HepG2 (cell line): Measurements from ENCODE around the gene MORN5. TPM values are rescaled to one million over a fixed set of nuclear protein-coding genes. Genes with fewer than 3 reads are reported as not detected.

Source experiments
- IRX3 ChIP-seq: sonication (generic); formaldehyde crosslinking; IDR thresholded peaks from 2 replicates; pipeline ENCODE4 v1.8.1; 2023; ENCODE audit warnings: mild to moderate bottlenecking, low read depth, missing genetic modification reagents, borderline replicate concordance
- MBNL3 ChIP-seq: fragments of 250-450 bp; sonication (Bioruptor Pico); conservative IDR thresholded peaks from 2 replicates; pipeline ENCODE4 v1.8.0; 2022; ENCODE audit warnings: mild to moderate bottlenecking, inconsistent platforms
- NFRKB ChIP-seq: fragments of 450-650 bp; IDR thresholded peaks from 2 replicates; pipeline ENCODE4 v1.6.1; 2017
- NR1H2 ChIP-seq: sonication (generic); formaldehyde crosslinking; IDR thresholded peaks from 2 replicates; pipeline ENCODE4 v1.8.1; 2022; ENCODE audit warnings: low read depth, missing genetic modification reagents, borderline replicate concordance
- SP140L ChIP-seq: sonication (generic); formaldehyde crosslinking; IDR thresholded peaks from 2 replicates; pipeline ENCODE4 v1.4.0; 2020; ENCODE audit warnings: missing genetic modification reagents, borderline replicate concordance
- XBP1 ChIP-seq: sonication (generic); formaldehyde crosslinking; IDR thresholded peaks from 2 replicates; pipeline ENCODE4 v1.5.0; 2020; ENCODE audit warnings: missing genetic modification reagents
- ZNF280D ChIP-seq: sonication (generic); formaldehyde crosslinking; IDR thresholded peaks from 2 replicates; pipeline ENCODE4 v1.5.1; 2020; ENCODE audit warnings: mild to moderate bottlenecking, missing genetic modification reagents
- ZNF335 ChIP-seq: sonication (generic); formaldehyde crosslinking; IDR thresholded peaks from 2 replicates; pipeline ENCODE4 v1.4.0; 2020; ENCODE audit warnings: missing genetic modification reagents
- ZNF503 ChIP-seq: sonication (generic); formaldehyde crosslinking; IDR thresholded peaks from 2 replicates; pipeline ENCODE4 v1.4.0; 2020; ENCODE audit warnings: missing genetic modification reagents
- ZNF552 ChIP-seq: sonication (generic); formaldehyde crosslinking; IDR thresholded peaks from 2 replicates; pipeline ENCODE4 v1.9.0; 2022; ENCODE audit warnings: missing genetic modification reagents, mild to moderate bottlenecking, borderline replicate concordance
- ZNF558 ChIP-seq: sonication (generic); formaldehyde crosslinking; IDR thresholded peaks from 2 replicates; pipeline ENCODE4 v1.9.0; 2022; ENCODE audit warnings: mild to moderate bottlenecking, missing genetic modification reagents, borderline replicate concordance
- ZNF569 ChIP-seq: sonication (generic); formaldehyde crosslinking; IDR thresholded peaks from 2 replicates; pipeline ENCODE4 v1.5.0; 2020; ENCODE audit warnings: mild to moderate bottlenecking, missing genetic modification reagents, moderate library complexity, borderline replicate concordance
- ZNF7 ChIP-seq: IDR thresholded peaks from 2 replicates; pipeline ENCODE4 v1.6.1; 2016; ENCODE audit warnings: missing biosample characterization, missing genetic modification reagents
- ZNF879 ChIP-seq: sonication (generic); formaldehyde crosslinking; IDR thresholded peaks from 2 replicates; pipeline ENCODE4 v1.8.1; 2023; ENCODE audit warnings: missing genetic modification reagents
- polyA plus RNA-seq, 8 experiments: library from polyadenylated mRNA; depleted of rRNA in 3 of 8; stranded (reverse) in 7 of 8; unstranded in 1 of 8; fragments of >200 nt; fragmentation: Illumina TruSeq in 4 of 8; extraction: Trizol in 4 of 8; gene quantifications; 2 replicates each; pipeline versions ENCODE4 v1.2.1 to v1.2.3, GENCODE V29; 2011 to 2016; ENCODE audit warnings: low read depth in 4 of 8, missing spikeins in 1 of 8, mixed read lengths in 1 of 8; ENCODE audit not compliant: insufficient read depth in 1 of 8
- total RNA-seq, 5 experiments: library from RNA; depleted of rRNA; stranded (reverse); fragments of >200 nt; fragmentation: Illumina TruSeq; extraction: Trizol; gene quantifications; 2 replicates each; pipeline ENCODE4 v1.2.3, GENCODE V29; 2016; ENCODE audit warnings: low read depth in 1 of 5
- TF ChIP-seq, protein P1 (sequence below): sonication (generic); formaldehyde crosslinking; IDR thresholded peaks from 2 replicates; pipeline ENCODE4 v1.4.0; 2020; ENCODE audit warnings: missing genetic modification reagents, mild to moderate bottlenecking, borderline replicate concordance
- TF ChIP-seq, protein P2 (sequence below): sonication (generic); formaldehyde crosslinking; IDR thresholded peaks from 2 replicates; pipeline ENCODE4 v1.4.0; 2020; ENCODE audit warnings: missing genetic modification reagents, borderline replicate concordance
- TF ChIP-seq, protein P3 (sequence below): sonication (generic); IDR thresholded peaks from 2 replicates; pipeline ENCODE4 v1.6.1; 2016; ENCODE audit warnings: low read depth, borderline replicate concordance

MORN5 gene
- total and polyA plus RNA-seq, 2 of the 13 experiments (the other 11 are each of a cell fraction or from before 2014, with no cell fraction given), result not detected

GRCh38 chr9:122213589-122214413, 54.1 kb downstream of the MORN5 start (continued):
- TF ChIP-seq ZNF569 (CRISPR knock-in tag) (no peak), ZNF558 (CRISPR knock-in tag) (no peak; the same call in 1 of the 2 replicates), XBP1 (no peak; the same call in 1 of the 2 replicates), ZNF503 (CRISPR knock-in tag) (no peak), ZNF7 (no peak), NFRKB (no peak), MBNL3 (no peak), ZNF335 (CRISPR knock-in tag) (no peak), SP140L (CRISPR knock-in tag) (no peak), ZNF552 (CRISPR knock-in tag) (peak; percentile 65; the same call in 1 of the 2 replicates), ZNF280D (no peak), IRX3 (CRISPR knock-in tag) (0 out of 2 replicates have a peak, but pooled peaks have one; percentile 53), NR1H2 (CRISPR knock-in tag) (no peak), ZNF879 (CRISPR knock-in tag) (no peak)
- TF ChIP-seq, protein P1, sequence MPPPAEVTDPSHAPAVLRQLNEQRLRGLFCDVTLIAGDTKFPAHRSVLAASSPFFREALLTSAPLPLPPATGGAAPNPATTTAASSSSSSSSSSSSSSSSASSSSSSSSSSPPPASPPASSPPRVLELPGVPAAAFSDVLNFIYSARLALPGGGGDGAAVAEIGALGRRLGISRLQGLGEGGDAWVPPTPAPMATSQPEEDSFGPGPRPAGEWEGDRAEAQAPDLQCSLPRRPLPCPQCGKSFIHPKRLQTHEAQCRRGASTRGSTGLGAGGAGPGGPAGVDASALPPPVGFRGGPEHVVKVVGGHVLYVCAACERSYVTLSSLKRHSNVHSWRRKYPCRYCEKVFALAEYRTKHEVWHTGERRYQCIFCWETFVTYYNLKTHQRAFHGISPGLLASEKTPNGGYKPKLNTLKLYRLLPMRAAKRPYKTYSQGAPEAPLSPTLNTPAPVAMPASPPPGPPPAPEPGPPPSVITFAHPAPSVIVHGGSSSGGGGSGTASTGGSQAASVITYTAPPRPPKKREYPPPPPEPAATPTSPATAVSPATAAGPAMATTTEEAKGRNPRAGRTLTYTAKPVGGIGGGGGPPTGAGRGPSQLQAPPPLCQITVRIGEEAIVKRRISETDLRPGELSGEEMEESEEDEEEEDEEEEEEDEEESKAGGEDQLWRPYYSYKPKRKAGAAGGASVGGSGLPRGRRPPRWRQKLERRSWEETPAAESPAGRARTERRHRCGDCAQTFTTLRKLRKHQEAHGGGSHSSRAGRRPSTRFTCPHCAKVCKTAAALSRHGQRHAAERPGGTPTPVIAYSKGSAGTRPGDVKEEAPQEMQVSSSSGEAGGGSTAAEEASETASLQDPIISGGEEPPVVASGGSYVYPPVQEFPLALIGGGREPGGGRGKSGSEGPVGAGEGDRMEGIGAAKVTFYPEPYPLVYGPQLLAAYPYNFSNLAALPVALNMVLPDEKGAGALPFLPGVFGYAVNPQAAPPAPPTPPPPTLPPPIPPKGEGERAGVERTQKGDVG (CRISPR knock-in tag), result peak; percentile 17; the same call in 1 of the 2 replicates
- TF ChIP-seq, protein P2, sequence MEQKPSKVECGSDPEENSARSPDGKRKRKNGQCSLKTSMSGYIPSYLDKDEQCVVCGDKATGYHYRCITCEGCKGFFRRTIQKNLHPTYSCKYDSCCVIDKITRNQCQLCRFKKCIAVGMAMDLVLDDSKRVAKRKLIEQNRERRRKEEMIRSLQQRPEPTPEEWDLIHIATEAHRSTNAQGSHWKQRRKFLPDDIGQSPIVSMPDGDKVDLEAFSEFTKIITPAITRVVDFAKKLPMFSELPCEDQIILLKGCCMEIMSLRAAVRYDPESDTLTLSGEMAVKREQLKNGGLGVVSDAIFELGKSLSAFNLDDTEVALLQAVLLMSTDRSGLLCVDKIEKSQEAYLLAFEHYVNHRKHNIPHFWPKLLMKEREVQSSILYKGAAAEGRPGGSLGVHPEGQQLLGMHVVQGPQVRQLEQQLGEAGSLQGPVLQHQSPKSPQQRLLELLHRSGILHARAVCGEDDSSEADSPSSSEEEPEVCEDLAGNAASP (CRISPR knock-in tag), result no peak; the same call in 1 of the 2 replicates
- TF ChIP-seq, protein P3, sequence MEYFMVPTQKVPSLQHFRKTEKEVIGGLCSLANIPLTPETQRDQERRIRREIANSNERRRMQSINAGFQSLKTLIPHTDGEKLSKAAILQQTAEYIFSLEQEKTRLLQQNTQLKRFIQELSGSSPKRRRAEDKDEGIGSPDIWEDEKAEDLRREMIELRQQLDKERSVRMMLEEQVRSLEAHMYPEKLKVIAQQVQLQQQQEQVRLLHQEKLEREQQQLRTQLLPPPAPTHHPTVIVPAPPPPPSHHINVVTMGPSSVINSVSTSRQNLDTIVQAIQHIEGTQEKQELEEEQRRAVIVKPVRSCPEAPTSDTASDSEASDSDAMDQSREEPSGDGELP, result peak; percentile 42; the same call in 1 of the 2 replicates
